HG02970 (cell line): ENCODE measurements around the gene RESP18.

Source experiments
- ATAC-seq: cut with Tn5 transposase; IDR thresholded peaks from one replicate; pipeline ENCODE4 v1.9.1; 2021; ENCODE audit warnings: mild to moderate bottlenecking, moderate library complexity, moderate number of reproducible peaks; ENCODE audit not compliant: unreplicated experiment, low FRiP score

Gene RESP18

GRCh38 chr2:219332542-219332941, at the start of gene RESP18:
TSS of gene RESP18 (minus strand) at chr2:219332744.
- ATAC-seq: no peak

DNA sequence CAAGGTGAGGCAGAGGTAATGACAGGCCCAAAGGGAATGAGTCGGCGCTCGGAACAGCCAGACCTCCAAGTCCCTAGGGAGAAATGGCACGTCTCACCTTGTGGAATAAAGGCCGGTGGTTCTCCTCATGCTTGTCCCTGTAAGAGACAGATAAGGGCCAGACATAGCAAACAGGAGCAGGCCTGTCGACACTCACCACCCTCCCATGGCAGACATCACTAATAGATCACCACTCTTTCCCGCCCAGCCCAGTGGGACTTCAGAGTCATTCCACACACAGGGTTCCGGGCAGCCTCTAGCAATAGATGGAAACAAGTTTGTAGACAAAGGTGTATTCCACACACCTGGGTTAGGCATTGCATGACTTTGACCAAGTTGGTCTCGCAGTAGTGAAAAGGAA, 48.9 kb upstream of the RESP18 start:
- no peak for ATAC-seq

DNA sequence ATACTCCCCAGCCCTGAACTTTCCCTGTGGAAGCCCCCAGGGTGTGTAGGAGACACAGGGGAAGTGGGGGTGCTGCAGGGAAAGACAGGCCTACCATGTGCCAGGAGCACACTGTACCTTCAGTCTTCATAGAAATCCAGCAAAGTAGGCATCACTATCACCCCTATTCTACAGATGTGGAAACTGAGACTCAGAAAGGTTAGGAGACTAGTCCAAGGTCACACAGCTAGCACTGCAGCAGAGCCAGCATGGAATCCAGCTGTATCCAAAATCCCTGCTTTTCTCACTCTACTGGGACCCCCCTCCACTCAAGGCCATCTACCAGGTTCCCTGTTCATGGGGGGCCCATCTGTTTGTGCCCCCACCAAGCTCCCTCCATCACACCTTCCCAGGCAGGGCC, 48.4 kb upstream of the RESP18 start:
- ATAC-seq: no peak

DNA sequence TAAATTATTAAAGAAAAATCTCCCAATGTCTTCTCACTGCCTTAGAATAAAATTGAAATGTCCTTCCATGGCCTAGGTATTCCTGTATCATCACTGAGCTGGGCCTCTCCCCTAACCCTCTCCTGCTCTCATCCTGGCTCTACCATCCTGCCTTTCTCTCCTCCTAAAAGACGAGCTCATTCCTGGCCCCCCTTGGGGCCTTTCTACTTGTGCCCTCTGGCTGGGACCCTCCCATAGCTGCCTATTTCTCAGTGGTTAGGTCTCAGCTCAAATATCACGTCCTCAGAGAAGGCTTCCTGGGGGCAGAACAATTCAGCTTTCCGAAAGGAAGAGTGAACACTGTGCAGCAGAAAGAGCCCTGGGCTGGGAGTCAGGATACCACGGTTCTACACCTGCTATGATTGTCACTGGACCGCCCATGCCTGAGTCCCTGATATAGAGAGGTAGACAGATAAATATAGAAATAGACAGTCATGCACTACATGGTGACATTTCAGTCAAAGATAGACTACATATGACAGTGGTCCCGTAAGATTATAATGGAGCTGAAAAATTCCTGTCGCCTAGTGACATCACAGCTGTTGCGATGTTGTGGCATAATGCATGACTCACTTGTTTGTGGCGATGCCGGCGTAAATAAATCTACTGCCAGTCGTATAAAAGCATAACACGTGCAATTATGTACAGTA, 45.8 kb upstream of the RESP18 start:
- no peak for ATAC-seq

- no peak for ATAC-seq
Observed at GRCh38 chr2:219369447-219369861, 36.9 kb upstream of the RESP18 start.

GRCh38 chr2:219368690-219369191, 36.2 kb upstream of the RESP18 start:
- ATAC-seq: no peak

GRCh38 chr2:219362524-219363164, 30.1 kb upstream of the RESP18 start:
- no peak for ATAC-seq

- no peak for ATAC-seq
Observed at GRCh38 chr2:219362072-219362471, 29.5 kb upstream of the RESP18 start.

GRCh38 chr2:219358170-219359075, 25.9 kb upstream of the RESP18 start:
- no peak for ATAC-seq

DNA sequence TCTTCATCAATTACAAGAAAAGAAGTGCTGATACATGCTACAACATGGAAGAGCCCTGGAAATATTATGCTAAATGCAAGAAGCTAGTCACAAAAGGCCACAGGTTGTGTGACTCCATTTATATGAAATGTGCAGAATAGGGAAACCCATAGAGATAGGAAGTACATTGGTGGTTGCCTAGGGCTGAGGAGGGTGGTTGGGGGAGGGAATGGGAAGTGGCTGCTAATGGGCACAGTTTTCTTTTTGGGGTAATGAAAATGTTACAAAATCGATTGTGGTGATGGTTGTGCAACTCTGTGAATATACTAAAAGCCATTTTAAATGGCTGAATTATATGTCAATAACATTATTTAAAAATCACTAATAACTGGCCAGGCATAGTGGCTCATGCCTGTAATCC, 24.3 kb upstream of the RESP18 start:
- ATAC-seq: no peak

GRCh38 chr2:219354582-219354981, 22.0 kb upstream of the RESP18 start:
- ATAC-seq: no peak

DNA sequence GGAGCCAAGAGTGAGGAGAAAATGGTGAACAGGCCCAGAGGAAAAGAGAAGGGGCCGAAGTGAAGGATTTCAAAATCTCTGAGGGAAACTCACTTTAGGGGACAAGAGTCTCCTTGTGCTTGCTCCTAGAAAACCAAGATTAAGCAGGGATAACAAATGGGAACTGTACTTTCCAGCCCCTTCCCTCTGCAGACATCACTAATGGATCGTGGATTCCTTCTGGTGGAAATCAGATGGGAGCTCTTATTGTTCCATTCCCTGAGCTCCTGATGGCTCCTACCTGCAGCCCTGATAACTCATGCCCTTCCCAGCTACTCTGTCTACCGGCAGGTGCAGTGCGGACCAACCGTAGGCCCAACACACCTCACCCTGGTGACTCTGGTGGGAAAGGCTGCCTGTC, 20.6 kb upstream of the RESP18 start:
- no peak for ATAC-seq

DNA sequence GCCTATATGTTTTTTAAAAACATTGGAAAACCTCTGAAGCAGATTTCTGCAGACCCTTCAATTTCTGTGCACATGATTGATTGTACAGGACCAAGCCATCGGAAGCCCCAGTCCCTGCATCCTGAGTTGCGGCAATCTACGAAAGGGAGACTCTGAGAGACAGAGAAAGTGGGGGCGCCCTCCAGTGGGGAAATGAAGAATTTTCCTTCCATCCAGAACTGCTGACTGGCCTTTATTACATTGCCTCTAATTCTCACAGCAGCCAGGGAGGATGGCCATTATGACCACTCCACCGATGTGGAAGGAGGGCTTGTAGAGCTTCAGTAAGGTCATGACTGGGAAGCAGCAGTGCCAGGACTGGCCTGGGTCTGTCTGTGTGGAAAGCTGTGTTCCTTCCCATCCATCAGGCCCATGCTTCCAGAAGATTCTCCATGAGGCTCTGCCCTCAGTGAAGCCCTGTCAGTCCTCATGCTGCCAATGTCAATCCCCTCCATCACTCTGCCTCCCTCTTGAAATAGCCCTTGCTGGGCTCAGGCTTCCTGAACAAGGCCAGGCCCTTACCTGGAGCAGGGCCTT, 20.0 kb upstream of the RESP18 start:
- ATAC-seq: no peak

GRCh38 chr2:219350710-219351221, 18.2 kb upstream of the RESP18 start:
- no peak for ATAC-seq

DNA sequence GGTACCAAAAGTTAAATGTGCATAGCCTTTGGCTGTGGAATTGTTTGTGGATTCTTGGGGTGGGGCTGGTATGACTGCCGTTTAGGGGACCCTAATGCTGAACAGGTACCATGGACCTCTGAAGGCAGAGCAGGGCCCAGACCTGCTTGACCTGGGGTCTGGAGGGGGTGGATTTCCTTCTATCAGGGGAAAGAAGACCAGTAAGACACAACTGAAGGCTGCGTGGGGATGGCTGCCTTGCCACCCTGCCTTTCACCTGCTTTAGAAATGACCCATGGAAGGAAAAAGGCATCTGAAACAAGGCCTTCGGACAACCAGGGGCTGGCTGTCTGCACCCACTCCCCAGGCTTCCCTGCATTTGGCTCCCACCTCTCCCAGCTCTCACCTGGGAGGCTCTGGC, 17.7 kb upstream of the RESP18 start:
- no peak for ATAC-seq

GRCh38 chr2:219344751-219345430, 12.3 kb upstream of the RESP18 start:
- no peak for ATAC-seq

DNA sequence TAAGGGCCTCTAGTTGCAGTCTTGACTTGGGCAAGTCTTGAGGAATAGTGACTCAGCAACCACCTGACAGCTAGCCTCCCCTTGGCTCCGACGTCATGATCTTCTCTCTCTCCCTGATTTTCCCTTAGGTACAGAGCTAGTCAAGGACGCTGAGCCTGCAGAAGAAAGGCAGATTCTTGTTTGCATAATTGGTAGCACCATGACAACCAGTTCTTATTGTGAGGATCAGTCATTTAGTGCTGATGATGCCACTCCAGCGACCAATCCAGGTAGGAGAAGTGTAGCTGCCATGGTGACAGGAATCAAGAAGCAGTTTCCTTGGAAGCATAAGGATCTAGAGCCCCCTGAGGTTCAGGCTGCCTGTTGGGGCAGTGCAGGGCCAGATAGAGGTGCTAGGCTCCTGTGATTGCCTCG, 2.8 kb upstream of the RESP18 start:
- no peak for ATAC-seq

DNA sequence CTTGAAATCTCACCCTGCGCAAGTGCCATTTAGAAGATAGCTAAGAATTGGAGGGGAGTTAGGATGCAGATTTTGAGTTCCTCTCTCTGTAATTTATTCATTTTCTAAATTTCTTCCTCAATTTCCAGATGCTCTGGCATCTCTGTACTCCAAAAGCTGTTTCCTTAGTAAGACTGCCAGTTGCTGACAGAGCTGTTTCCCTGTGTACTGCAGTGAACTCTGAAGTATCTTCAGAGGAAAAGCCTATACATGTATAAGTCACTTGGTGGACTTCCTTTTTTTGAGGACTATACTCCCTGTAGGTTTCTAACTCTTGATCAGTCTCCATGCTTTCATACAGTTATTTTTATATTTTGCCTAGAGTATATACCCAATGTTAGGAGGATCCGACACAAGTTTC, 1.5 kb upstream of the RESP18 start:
- ATAC-seq: no peak

- no peak for ATAC-seq
Observed at GRCh38 chr2:219331560-219332213, 857 bp downstream of the RESP18 start.
